GM12891 (cell line): ENCODE data around the gene PRX.
"Not testable (repeated sequence)": the region's sequence is repeated elsewhere in the genome, so short reads cannot be mapped to it uniquely, and the experiment has no call there.

Experiments used
- DNase-seq: peaks from one replicate; pipeline ENCODE4 v3.0.0; 2011; ENCODE audit warnings: low spot score; ENCODE audit not compliant: insufficient read length
- FAIRE-seq: peaks from 2 replicates; lab custom pipeline; 2011; peaks lifted over from hg19 to GRCh38; lab: Jason Lieb, UNC
- PAX5 ChIP-seq: IDR thresholded peaks from 2 replicates; pipeline ENCODE4 v1.6.1; 2011; ENCODE audit warnings: low read length, moderate library complexity, mild to moderate bottlenecking; ENCODE audit not compliant: insufficient read depth, severe bottlenecking
- POLR2A ChIP-seq: IDR thresholded peaks from 2 replicates; pipeline ENCODE4 v1.6.1; 2011; ENCODE audit warnings: low read depth, low read length, control low read depth
- POLR2AphosphoS5 ChIP-seq: IDR thresholded peaks from 2 replicates; pipeline ENCODE4 v1.6.1; 2011; ENCODE audit warnings: low read depth, low read length, control low read depth
- POU2F2 ChIP-seq: IDR thresholded peaks from 2 replicates; pipeline ENCODE4 v1.6.1; 2011; ENCODE audit warnings: low read depth, mild to moderate bottlenecking, control low read depth, low read length, moderate library complexity
- SPI1 ChIP-seq: IDR thresholded peaks from 2 replicates; pipeline ENCODE4 v1.6.1; 2011; ENCODE audit warnings: low read depth, low read length, control low read depth
- TAF1 ChIP-seq: IDR thresholded peaks from 2 replicates; pipeline ENCODE4 v1.6.1; 2011; ENCODE audit warnings: low read depth, low read length, control low read depth

Gene PRX

GRCh38 chr19:40377876-40378385 is 35.2 kb downstream of the PRX start:
- DNase-seq (no peak), FAIRE-seq (no peak)
- TF ChIP-seq SPI1 (no peak), TAF1 (no peak), POLR2A (no peak), POU2F2 (no peak), PAX5 (no peak), POLR2AphosphoS5 (no peak)

- no peak for DNase-seq
- no peak for TF ChIP-seq POLR2A
- TF ChIP-seq POU2F2 = no peak
- no peak for TF ChIP-seq POLR2AphosphoS5
- TF ChIP-seq TAF1 = no peak
- no peak for TF ChIP-seq SPI1
- no peak for TF ChIP-seq PAX5
- FAIRE-seq = no peak
These were observed 36.8 kb downstream of the PRX start for GRCh38 chr19:40376286-40376862.

GRCh38 chr19:40374084-40374483 is 39.1 kb downstream of the PRX start:
- FAIRE-seq (no peak), DNase-seq (no peak)
- TF ChIP-seq TAF1 (no peak), POU2F2 (no peak), SPI1 (no peak), POLR2AphosphoS5 (no peak)

GRCh38 chr19:40371802-40372122 is 41.4 kb downstream of the PRX start:
- DNase-seq (no peak), FAIRE-seq (no peak)
- TF ChIP-seq POLR2A = no peak
- no peak for TF ChIP-seq SPI1
- no peak for TF ChIP-seq PAX5

GRCh38 chr19:40370997-40371801 is 42.0 kb downstream of the PRX start:
- DNase-seq (no peak), FAIRE-seq (no peak)
- TF ChIP-seq PAX5 (no peak), TAF1 (no peak), SPI1 (no peak), POLR2AphosphoS5 (no peak), POU2F2 (no peak), POLR2A (no peak)

GRCh38 chr19:40370253-40370652 is 42.9 kb downstream of the PRX start:
- not testable (repeated sequence) for FAIRE-seq, DNase-seq

GRCh38 chr19:40369797-40370196 is 43.4 kb downstream of the PRX start:
- TF ChIP-seq POU2F2 (no peak), POLR2A (no peak), POLR2AphosphoS5 (no peak), PAX5 (no peak), TAF1 (no peak), SPI1 (no peak)
- DNase-seq = no peak
- FAIRE-seq = no peak

- TF ChIP-seq TAF1 = no peak
- no peak for TF ChIP-seq POLR2AphosphoS5
- TF ChIP-seq SPI1 = no peak
- TF ChIP-seq POLR2A = no peak
- TF ChIP-seq PAX5 = no peak
- TF ChIP-seq POU2F2 = no peak
- DNase-seq (no peak), FAIRE-seq (no peak)
These were observed 45.4 kb downstream of the PRX start for GRCh38 chr19:40367577-40368434.

GRCh38 chr19:40366697-40367561 is 46.2 kb downstream of the PRX start:
- DNase-seq = no peak
- no peak for FAIRE-seq

More at GRCh38 chr19:40366697-40367561, 46.2 kb downstream of the PRX start:
- TF ChIP-seq POU2F2 (no peak), SPI1 (no peak), PAX5 (no peak), TAF1 (no peak), POLR2AphosphoS5 (no peak), POLR2A (no peak)
